Thyroid gland (tissue), 4 donors: Measurements from ENCODE around the gene GTF2A1.

Experiments used
- POLR2A ChIP-seq, 2 donors: fragments of 450-650 bp; IDR thresholded peaks; one replicate each; pipeline ENCODE4 v1.6.1; 2017; ENCODE audit warnings: antibody characterized with exemption in 2 of 2, mild to moderate bottlenecking in 2 of 2, moderate library complexity in 1 of 2
- TF ChIP-seq, protein P1 (sequence below), 6 experiments: fragments of 200-600 bp in 3 of 6; fragments of 450-650 bp in 3 of 6; sonication (generic) in 3 of 6; IDR thresholded peaks; one replicate each; pipeline ENCODE4 v1.5.1; 2016 to 2019; ENCODE audit warnings: antibody characterized with exemption in 6 of 6, mild to moderate bottlenecking in 2 of 6, inconsistent platforms in 1 of 6, moderate library complexity in 1 of 6

GRCh38 chr14:81164167-81164774, 56.5 kb downstream of the GTF2A1 start:
- TF ChIP-seq POLR2A (IDR thresholded peaks at IDR 0.05): peak in 1 of 2 donors; percentile 71
- TF ChIP-seq, protein P1, sequence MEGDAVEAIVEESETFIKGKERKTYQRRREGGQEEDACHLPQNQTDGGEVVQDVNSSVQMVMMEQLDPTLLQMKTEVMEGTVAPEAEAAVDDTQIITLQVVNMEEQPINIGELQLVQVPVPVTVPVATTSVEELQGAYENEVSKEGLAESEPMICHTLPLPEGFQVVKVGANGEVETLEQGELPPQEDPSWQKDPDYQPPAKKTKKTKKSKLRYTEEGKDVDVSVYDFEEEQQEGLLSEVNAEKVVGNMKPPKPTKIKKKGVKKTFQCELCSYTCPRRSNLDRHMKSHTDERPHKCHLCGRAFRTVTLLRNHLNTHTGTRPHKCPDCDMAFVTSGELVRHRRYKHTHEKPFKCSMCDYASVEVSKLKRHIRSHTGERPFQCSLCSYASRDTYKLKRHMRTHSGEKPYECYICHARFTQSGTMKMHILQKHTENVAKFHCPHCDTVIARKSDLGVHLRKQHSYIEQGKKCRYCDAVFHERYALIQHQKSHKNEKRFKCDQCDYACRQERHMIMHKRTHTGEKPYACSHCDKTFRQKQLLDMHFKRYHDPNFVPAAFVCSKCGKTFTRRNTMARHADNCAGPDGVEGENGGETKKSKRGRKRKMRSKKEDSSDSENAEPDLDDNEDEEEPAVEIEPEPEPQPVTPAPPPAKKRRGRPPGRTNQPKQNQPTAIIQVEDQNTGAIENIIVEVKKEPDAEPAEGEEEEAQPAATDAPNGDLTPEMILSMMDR (IDR thresholded peaks at IDR 0.05): peak; percentile 29 to 99 (median 91)
